ENCODE measurements around the gene KIRREL3.

GRCh38 chr11:126501641-126502040 is 498.9 kb downstream of the KIRREL3 start:
- TF ChIP-seq EZH2 (IDR thresholded peaks at IDR 0.05; ENCODE audit: insufficient read depth, poor library complexity, severe bottlenecking) (no peak), EZH2phosphoT487 (IDR thresholded peaks at IDR 0.05; ENCODE audit: insufficient read depth, low read depth) (no peak)
